HCT116 (cell line): ENCODE data around the gene RBM42. TPM values are rescaled to one million over a fixed set of nuclear protein-coding genes. Genes with fewer than 3 reads are reported as not detected.
"Not testable (repeated sequence)": the region's sequence is repeated elsewhere in the genome, so short reads cannot be mapped to it uniquely, and the experiment has no call there.

Source experiments
- ATAC-seq: fragments of 200-7000 bp; cut with Tn5 transposase; 2 replicates; pipeline ENCODE4 v1.9.1; 2020; ENCODE audit warnings: mild to moderate bottlenecking, moderate library complexity
- BruUV-seq: library from RNA; stranded (reverse); fragments of 400-500 nt; replicated peaks from 2 replicates; lab custom pipeline; 2021; lab: Mats Ljungman, UMichigan
- CTCF ChIA-PET: fragments of 300-600 bp; sonication (Branson Sonifier 250); formaldehyde crosslinking; loops from one replicate; lab custom pipeline; 2021; ENCODE audit warnings: antibody characterized with exemption; lab: Charles Lee
- POLR2A ChIA-PET: fragments of 300-600, 350-600 bp; sonication (Branson Sonifier 250); formaldehyde crosslinking; loops from one replicate; lab custom pipeline; 2021; ENCODE audit warnings: antibody characterized with exemption; lab: Charles Lee
- RAD21 ChIA-PET, 2 experiments: fragments of 300-600 bp; sonication (Branson Sonifier 250); formaldehyde crosslinking; loops; one replicate each; lab custom pipeline; 2023; ENCODE audit warnings: low total read pairs in 2 of 2; ENCODE audit not compliant: uncharacterized antibody in 2 of 2, unreplicated experiment in 2 of 2, low non-redundant PET in 1 of 2; lab: Charles Lee
- DNase-seq: peaks from one replicate; pipeline ENCODE4 v3.0.0-alpha.2; 2010; ENCODE audit warnings: low read depth, low spot score
- H2AFZ ChIP-seq: fragments of 200-600 bp; shearing (Covaris generic), sonication (generic); 2 replicates; pipeline ENCODE4 v1.6.1; 2017; ENCODE audit warnings: low read depth, mixed run types, mixed read lengths, antibody characterized with exemption, low read length; ENCODE audit not compliant: poor library complexity, severe bottlenecking
- H3K27ac ChIP-seq: 2 replicates; pipeline ENCODE4 v1.5.1; 2012; ENCODE audit warnings: low read depth, low read length
- H3K27me3 ChIP-seq: fragments of 200-600 bp; sonication (generic); 2 replicates; pipeline ENCODE4 v1.6.1; 2016; ENCODE audit warnings: mixed run types, low read length, mixed read lengths; ENCODE audit not compliant: insufficient read depth
- H3K36me3 ChIP-seq, 2 experiments: fragments of 200-500 bp in 1 of 2; fragments of 200-600 bp in 1 of 2; sonication (Bioruptor generic) in 1 of 2; sonication (generic) in 1 of 2; 2 replicates each; pipeline versions ENCODE4 v1.5.1 to v1.6.1; 2014 to 2016; ENCODE audit warnings: low read length in 2 of 2, inconsistent platforms in 1 of 2, mixed read lengths in 1 of 2, mixed run types in 1 of 2; ENCODE audit not compliant: insufficient read depth in 2 of 2, control insufficient read depth in 1 of 2
- H3K4me1 ChIP-seq, 2 experiments: fragments of 200-600 bp in 1 of 2; sonication (generic) in 1 of 2; 2 replicates each; pipeline versions ENCODE4 v1.5.1 to v1.6.1; 2012 to 2017; ENCODE audit warnings: low read length in 2 of 2, inconsistent platforms in 1 of 2, mild to moderate bottlenecking in 1 of 2, mixed read lengths in 1 of 2, mixed run types in 1 of 2, moderate library complexity in 1 of 2; ENCODE audit not compliant: insufficient read depth in 2 of 2, control insufficient read depth in 1 of 2
- H3K4me2 ChIP-seq: fragments of 200-600 bp; sonication (generic); 2 replicates; pipeline ENCODE4 v1.6.1; 2017; ENCODE audit warnings: mixed run types, low read length, mixed read lengths
- H3K4me3 ChIP-seq, 2 experiments: fragments of 200-600 bp in 1 of 2; sonication (generic) in 1 of 2; replicated peaks in 1 of 2; 2 replicates each; pipeline ENCODE4 v1.5.1; 2011 to 2016; ENCODE audit warnings: low read length in 2 of 2, control low read depth in 1 of 2, low read depth in 1 of 2, mild to moderate bottlenecking in 1 of 2, mixed read lengths in 1 of 2, mixed run types in 1 of 2
- H3K79me2 ChIP-seq: fragments of 200-600 bp; sonication (generic); 2 replicates; pipeline ENCODE4 v1.6.1; 2017; ENCODE audit warnings: mild to moderate bottlenecking, mixed run types, low read length, moderate library complexity, mixed read lengths; ENCODE audit not compliant: insufficient read depth
- H3K9ac ChIP-seq: fragments of 200-600 bp; sonication (generic); 2 replicates; pipeline ENCODE4 v1.6.1; 2016; ENCODE audit warnings: low read length, mixed read lengths
- H3K9me2 ChIP-seq: fragments of 200-600 bp; sonication (generic), shearing (Covaris generic); 2 replicates; pipeline ENCODE4 v1.6.1; 2017; ENCODE audit warnings: mixed run types, mild to moderate bottlenecking, moderate library complexity; ENCODE audit not compliant: insufficient read depth
- H3K9me3 ChIP-seq, 2 experiments: fragments of 200-500 bp in 1 of 2; fragments of 200-600 bp in 1 of 2; sonication (Bioruptor generic) in 1 of 2; sonication (generic) in 1 of 2; 2 replicates each; pipeline ENCODE4 v1.6.1; 2014 to 2017; ENCODE audit warnings: low read length in 2 of 2, mixed read lengths in 2 of 2, inconsistent platforms in 1 of 2, low read depth in 1 of 2, mild to moderate bottlenecking in 1 of 2, mixed run types in 1 of 2, moderate library complexity in 1 of 2; ENCODE audit not compliant: control insufficient read depth in 1 of 2, insufficient read depth in 1 of 2
- H4K20me1 ChIP-seq: fragments of 200-600 bp; sonication (generic), shearing (Covaris generic); 2 replicates; pipeline ENCODE4 v1.6.1; 2017; ENCODE audit warnings: mixed run types, mild to moderate bottlenecking, moderate library complexity; ENCODE audit not compliant: insufficient read depth
- EGR1 ChIP-seq: IDR thresholded peaks from 2 replicates; pipeline ENCODE4 v1.6.1; 2012; ENCODE audit warnings: low read depth
- RAD21 ChIP-seq: IDR thresholded peaks from 2 replicates; pipeline ENCODE4 v1.6.1; 2012; ENCODE audit warnings: low read depth, mild to moderate bottlenecking
- SP1 ChIP-seq: IDR thresholded peaks from 2 replicates; pipeline ENCODE4 v1.6.1; 2012; ENCODE audit warnings: low read depth
- intact Hi-C: fragments of 100-400 bp; cut with micrococcal nuclease; formaldehyde crosslinking; loops from 2 replicates; pipeline ENCODE4 v1.10.0; 2022
- total RNA-seq: library from RNA; stranded (reverse); gene quantifications from one replicate; pipeline ENCODE4 v1.2.1, GENCODE V29; 2021; ENCODE audit not compliant: unreplicated experiment
- TF ChIP-seq, protein P1 (sequence below): IDR thresholded peaks from 2 replicates; pipeline ENCODE4 v1.6.1; 2012

RBM42 gene
- total RNA-seq, 1 experiment from 2014 or later = 87.2 TPM

GRCh38 chr19:35596366-35596999, 32.4 kb upstream of the RBM42 start:
- ChIA-PET POLR2A (interaction anchor here (1.4 kb wide), 1 partner anchor 48 kb away, joined by 4 read pairs; no protein-coding TSS in a partner anchor), RAD21 (no interaction called here), CTCF (no interaction called here)
- Histone ChIP-seq H3K4me2 (no peak overlapping the region), H3K4me3 (no peak overlapping the region), H2AFZ (no peak overlapping the region), H3K4me1 (peaks cover 2 to 14% of the 10 kb centered on the region in 2 experiments; a peak in 3 of 4 replicates), H3K9me2 (no peaks in the 10 kb centered on the region), H3K27me3 (no peaks in the 10 kb centered on the region), H3K79me2 (no peaks in the 10 kb centered on the region), H3K9ac (no peak overlapping the region), H3K27ac (no peak overlapping the region), H3K36me3 (no peaks in the 10 kb centered on the region), H3K9me3 (no peaks in the 10 kb centered on the region), H4K20me1 (no peaks in the 10 kb centered on the region)
- DNase-seq = no peak
- TF ChIP-seq, protein P1, sequence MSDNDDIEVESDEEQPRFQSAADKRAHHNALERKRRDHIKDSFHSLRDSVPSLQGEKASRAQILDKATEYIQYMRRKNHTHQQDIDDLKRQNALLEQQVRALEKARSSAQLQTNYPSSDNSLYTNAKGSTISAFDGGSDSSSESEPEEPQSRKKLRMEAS = no peak
- intact Hi-C loops = no loop called here
- ATAC-seq = peak; percentile 84
- BruUV-seq = no TSS peak

DNA sequence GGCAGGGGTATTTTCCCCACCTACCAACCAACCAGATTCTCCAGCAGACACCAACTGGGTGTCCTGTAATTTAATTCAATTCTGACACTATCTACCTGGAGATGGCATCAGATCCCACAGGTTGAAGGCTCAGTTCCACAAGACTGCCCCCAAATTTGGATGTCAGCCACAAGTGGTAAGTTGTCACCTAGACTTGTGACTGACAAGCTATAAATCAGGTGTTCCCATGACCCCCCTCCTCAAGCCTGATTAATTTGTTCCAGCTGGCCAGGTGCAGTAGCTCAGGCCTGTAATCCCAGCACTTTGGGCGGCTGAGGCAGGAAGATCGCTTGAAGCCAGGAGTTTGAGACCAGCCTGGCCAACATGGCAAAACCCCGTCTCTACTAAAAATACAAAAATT, 26.9 kb upstream of the RBM42 start:
- RAD21 ChIA-PET = no interaction called here
- Histone ChIP-seq H4K20me1 (no peaks in the 10 kb centered on the region), H3K27ac (no peak overlapping the region), H3K79me2 (no peaks in the 10 kb centered on the region), H3K36me3 (no peaks in the 10 kb centered on the region), H3K4me1 (peaks cover 6 to 21% of the 10 kb centered on the region in 2 experiments), H3K9ac (no peak overlapping the region), H3K4me2 (no peak overlapping the region), H3K9me2 (no peaks in the 10 kb centered on the region), H3K9me3 (no peaks in the 10 kb centered on the region), H3K4me3 (no peak overlapping the region), H2AFZ (no peak overlapping the region), H3K27me3 (no peaks in the 10 kb centered on the region)
- DNase-seq (no peak), ATAC-seq (no peak)
- POLR2A ChIA-PET = no interaction called here
- BruUV-seq = no TSS peak
- intact Hi-C loops = no loop called here
- CTCF ChIA-PET = interaction anchor here (0.6 to 1.5 kb wide), 2 partner anchors 10 to 11 kb away, joined by 3 read pairs; partner anchors contain the start of gene HAUS5
- TF ChIP-seq RAD21 (no peak; the same call in 1 of the 2 replicates), SP1 (no peak), EGR1 (no peak)

- H3K4me2 ChIP-seq, POLR2A ChIA-PET, H3K9me2 ChIP-seq, H3K4me3 ChIP-seq, CTCF ChIA-PET, H2AFZ ChIP-seq, BruUV-seq, RAD21 ChIA-PET, H3K36me3 ChIP-seq, H4K20me1 ChIP-seq, H3K4me1 ChIP-seq, ATAC-seq, DNase-seq, H3K79me2 ChIP-seq, intact Hi-C loops, H3K27me3 ChIP-seq, H3K9me3 ChIP-seq, H3K27ac ChIP-seq, H3K9ac ChIP-seq: not testable (repeated sequence)
Observed at GRCh38 chr19:35604436-35604835, 24.4 kb upstream of the RBM42 start.
